ENCODE measurements around the gene BBOF1.
A peak's percentile ranks its signal among the peaks of the same experiment; 100 is the strongest.
"Not testable (repeated sequence)": the region's sequence is repeated elsewhere in the genome, so short reads cannot be mapped to it uniquely, and the experiment has no call there.

BBOF1 gene, protein sequence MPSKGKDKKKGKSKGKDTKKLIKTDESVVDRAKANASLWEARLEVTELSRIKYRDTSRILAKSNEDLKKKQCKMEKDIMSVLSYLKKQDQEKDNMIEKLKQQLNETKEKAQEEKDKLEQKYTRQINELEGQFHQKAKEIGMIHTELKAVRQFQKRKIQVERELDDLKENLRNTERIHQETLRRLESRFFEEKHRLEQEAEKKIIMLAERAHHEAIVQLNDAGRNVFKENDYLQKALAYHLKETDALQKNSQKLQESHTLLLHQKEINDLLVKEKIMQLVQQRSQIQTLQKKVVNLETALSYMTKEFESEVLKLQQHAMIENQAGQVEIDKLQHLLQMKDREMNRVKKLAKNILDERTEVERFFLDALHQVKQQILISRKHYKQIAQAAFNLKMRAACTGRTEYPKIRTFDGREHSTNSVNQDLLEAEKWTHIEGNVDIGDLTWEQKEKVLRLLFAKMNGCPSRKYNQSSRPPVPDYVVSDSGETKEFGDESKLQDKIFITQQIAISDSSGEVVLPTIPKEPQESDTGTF

DNA sequence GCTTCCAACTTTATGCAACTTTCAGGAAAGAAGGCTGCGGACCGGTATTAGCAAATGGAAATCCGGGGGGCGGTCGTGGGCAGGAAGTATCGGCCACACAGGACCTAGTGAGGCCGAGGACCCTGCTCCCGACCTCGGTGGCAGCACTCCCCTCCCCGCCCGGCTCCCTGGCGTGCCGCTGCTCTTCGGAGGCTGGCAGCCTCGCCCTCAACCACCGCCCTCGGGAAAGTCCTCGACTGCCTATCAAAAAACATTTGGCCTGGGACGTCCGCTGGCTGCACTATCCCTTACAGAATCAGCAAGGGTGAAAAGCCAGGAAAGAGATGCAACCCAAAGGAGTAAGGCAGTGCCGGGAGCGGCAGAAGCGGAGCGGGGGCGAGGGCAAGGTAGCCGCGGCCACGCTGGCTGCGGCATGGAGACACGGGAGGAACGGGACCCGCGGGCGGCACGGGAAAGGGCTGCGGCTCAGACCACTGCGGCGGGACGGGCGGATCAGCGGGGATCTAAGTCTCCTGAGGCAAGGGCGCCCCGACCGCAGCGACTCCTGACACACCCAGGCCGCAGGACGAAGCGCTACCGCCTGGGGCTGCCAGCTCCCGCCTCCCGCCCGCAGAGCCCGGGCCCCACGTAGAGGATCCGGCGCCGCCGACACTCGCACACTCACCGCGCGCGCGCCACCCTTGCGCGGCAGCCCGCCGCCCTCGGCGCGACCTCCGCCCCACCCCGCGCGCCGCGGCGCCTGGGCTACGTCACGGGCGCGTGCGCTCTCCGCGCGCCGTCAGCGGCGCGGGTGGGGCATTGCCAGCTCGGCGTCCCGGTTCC lies at the start of gene BBOF1, which contains the start of gene ENTPD5:
Gene BBOF1 (plus strand): TSS at position 764 of the 822 bp plus-strand sequence. CDS start 130 bp downstream, outside the sequence.
Gene ENTPD5 (minus strand): TSS at position 703 of the 822 bp plus-strand sequence. CDS start 31,186 bp downstream, outside the sequence.
- peak; percentile 62 to 64 for DNase-seq (ENCODE audit: low read depth in 2 of 2)

DNA sequence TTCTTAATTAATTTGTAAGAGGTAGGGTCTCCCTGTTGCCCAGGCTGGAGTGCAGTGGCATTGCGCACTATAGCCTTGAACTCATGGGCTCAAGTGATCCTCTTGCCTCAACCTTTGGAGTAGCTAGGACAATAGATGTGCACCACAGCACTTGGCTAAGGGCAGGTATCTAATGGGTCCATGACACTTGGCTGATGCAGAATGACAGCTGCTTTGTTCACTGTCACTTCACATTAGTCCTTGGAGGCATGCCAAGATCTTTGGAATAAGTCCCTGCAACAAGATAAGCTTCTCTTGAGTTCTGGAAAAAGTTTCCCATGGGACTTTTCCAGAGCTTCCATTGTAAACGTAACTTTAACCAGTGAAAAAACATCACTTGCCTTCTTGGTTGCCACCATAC lies 45.7 kb upstream of the BBOF1 start:
- DNase-seq (ENCODE audit: low read depth in 2 of 2) = no peak

DNA sequence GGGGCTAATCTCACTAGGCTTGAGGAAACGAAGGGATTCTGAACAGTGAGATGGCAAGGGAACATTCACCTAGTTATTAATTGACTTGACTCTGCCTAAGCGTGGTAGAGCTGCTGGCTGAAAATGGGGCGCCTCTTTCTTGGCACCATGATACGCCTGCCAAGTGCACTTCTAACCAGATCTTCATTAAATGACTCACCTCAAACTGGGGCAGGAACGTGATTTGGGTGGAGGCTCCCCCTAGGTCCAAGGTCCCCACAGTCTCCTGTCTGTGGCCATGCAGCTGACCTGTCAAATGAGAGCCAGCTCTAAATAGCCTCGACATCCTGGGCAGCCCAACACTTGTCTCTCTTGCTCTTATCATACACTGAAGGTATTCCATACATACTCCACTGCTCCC lies 43.0 kb upstream of the BBOF1 start:
- DNase-seq (ENCODE audit: low read depth in 2 of 2) = no peak

DNA sequence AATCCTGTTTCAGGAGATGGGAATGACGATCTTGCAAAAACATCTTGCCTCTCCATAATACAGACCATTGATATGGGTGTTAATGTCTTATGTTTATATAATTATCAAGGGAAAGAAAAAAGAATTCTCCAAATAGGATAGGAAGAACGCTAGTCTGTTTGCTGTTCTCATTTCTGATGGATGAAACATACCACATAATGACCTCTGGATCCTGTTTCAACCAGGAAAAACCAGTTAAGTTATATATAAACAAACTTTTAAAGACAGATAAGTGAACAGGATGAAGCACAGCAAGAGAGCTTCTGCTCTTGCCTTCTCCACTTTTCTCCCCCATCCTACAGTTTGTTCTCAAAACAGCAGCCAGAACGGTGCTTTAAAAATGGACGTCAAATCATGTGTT lies 41.3 kb upstream of the BBOF1 start:
- no peak for DNase-seq (ENCODE audit: low read depth in 2 of 2)

DNA sequence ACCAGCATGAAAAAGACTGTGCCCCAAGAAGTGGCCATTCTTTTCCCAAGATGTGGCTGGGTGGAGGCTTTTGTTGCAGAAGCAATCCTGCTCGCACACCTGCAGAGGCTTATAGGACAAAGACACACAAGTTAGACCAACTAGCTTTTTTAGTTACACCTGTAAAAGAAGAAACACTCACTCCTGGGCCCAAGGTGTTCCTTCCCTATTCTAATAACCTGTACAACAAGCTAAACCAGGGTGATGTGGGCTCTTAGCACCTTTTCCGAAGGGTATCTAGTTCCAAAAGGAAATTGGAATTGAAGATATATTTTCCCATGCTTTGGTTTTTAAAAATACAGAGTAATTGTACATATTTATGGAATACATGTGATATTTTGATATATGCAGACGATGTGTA lies 31.1 kb upstream of the BBOF1 start:
- no peak for DNase-seq (ENCODE audit: low read depth in 2 of 2)

DNA sequence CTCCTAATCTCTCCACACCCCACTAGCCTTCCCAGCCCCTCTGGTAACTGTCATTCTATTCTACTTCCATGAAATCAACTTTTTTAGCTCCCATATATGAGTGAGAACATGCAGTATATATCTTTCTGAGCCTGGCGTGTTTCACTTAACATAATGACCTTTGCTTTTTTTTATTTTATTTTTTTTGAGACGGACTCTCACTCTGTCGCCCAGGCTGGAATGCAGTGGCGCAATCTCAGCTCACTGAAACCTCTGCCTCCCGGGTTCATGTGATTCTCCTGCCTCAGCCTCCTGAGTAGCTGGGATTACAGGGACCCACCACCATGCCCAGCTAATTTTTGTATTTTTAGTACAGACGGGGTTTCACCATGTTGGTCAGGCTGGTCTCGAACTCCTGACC lies 30.5 kb upstream of the BBOF1 start:
- not testable (repeated sequence) for DNase-seq (ENCODE audit: low read depth in 2 of 2)

DNA sequence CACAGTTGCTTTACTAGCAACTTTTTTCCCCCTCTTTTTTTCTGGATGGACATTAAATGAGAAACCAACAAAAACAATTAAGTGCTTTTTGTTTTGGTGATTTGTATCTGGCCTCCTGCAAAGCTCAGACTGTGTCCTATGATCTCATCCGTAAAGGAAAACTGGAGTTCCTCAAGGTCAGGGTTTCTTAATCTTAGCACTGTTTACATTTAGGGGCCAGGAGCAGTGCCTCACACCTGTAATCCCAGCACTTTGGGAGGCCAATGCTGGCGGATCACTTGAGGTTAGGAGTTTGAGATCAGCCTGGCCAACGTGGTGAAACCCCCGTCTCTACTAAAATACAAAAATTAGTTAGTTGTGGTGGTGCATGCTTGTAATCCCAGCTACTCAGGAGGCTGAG lies 28.1 kb upstream of the BBOF1 start:
- DNase-seq (ENCODE audit: low read depth in 2 of 2) = no peak

DNA sequence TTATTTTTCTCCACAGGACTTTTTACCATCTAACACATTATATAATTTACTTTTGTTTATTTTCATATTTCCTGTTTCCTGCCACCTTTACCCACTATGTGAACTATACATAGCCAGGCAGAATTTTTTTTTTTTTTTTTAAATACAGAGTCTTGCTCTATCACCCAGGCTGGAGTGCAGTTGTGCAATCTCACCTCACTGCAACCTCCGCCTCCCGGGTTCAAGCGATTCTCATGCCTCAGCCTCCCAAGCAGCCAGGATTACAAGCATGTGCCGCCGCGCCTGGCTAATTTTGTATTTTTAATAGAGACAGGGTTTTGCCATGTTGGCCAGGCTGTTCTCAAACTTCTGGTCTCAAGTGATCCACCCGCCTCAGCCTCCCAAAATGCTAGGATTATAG lies 24.2 kb upstream of the BBOF1 start:
- DNase-seq (ENCODE audit: low read depth in 2 of 2) = not testable (repeated sequence)

DNA sequence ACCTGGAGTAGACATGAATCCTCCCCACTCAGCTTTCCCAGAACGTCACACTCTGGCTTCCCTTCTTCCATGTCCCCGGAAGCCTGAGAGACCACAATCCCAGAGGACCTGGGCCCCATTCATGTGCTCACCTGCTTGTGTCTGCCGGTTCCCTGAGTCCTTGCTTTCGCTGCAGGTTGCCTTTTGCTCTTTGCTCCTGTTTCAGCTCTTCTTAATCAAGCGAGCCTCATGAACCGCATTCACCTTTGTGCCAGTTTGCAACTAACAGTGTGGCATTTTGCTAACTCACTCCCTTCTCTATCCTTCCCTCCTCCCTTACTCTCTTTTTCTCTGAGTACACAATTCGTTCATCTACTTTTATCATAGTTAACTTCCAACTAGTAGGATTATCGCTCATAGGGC lies 23.2 kb upstream of the BBOF1 start:
- no peak for DNase-seq (ENCODE audit: low read depth in 2 of 2)

DNA sequence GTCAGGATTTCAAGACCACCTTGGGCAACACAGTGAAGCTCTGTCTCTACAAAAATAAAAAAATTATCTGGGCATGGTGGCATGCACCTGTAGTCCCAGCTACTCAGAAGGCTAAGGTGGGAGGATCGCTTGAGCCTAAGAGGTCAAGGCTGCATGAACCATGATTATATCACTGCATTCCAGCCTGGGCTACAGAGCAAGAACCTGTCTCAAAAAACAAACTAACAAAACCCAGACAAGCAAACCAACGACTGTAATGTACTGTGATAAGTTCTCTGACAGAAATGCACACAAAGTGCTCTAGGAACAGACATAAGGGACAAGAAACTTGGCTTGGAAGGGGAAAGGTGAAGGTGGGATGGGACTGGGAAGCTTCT lies 22.4 kb upstream of the BBOF1 start:
- DNase-seq (ENCODE audit: low read depth in 2 of 2) = no peak

DNA sequence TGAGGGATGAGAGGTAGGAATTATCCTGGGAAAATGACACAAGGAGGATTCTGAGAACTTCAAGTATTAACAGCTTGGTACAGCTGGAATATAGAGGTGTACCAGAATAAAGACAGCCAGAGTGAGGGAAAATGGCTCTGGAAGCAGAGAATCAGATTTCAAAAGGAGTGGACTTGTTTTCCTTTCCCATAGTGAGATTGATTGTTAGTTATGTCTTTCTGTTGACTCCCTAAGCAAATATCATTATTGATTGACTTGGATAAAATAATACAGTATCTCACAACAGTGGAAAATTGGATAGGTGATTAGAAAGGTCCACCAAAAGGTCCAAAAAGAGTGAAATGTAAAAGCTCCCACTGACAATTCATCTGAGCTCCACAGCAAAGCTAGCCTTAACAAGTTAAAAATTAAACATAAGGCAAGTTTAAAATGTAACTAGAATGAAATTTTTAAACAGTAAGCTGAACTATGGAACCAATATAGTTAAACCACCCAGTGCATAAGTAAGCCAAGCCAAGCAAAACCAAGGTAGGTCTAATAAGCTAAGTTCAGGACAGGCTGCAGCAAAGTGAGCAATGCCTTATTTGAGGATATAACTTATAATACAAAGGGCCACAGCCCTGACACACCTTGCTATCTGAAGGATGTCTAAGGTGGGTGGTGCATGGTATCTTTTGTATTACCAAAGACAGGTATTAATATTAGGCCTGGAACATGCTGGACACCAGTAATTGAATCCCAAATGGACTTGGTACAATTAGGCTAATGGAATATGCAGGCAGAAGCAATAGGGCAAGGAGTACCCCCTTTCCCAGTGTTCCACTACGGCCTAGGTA lies 21.8 kb upstream of the BBOF1 start:
- DNase-seq (ENCODE audit: low read depth in 2 of 2) = no peak

DNA sequence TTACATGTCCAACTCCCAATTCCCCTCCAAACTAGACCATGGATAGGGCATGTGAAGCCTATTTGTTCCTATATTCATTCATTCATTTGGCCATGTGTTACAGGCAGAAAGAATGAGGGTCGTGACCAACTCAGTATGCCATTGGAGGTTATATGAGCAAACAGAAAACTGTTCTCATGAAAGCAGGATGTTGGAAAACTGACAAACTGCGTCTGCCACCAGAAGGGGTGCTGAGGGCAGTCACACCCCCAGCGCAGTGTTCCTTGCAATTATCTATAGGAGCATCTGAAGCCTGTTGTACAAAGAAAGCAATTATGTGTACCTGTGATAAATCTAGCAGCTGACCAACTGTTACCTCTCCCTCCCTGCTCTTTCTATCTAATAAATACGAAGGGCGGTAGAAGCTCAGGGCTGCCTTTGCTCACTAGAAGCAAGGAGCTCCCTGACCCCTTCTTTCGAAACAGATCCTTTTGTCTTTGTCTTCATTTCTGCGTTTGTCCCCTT lies 21.2 kb upstream of the BBOF1 start:
- no peak for DNase-seq (ENCODE audit: low read depth in 2 of 2)

DNA sequence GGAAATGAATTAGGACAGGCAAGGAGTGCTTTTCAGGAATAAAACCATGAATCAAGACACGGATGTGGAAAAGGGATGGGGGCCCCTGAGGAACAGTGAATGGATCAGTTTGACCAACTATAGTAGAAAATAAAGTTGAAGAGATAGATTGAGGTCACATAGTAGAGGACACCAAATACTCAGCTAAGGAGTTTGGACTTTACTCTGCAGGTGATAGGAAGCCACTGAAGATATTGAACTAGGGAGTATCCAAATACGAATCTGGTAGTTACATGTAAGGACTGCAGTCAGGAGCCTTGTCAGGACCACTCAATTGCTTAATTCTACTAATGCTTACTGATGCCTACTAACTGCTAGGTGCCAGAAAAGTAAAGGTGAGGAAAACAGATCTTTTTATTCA lies 20.4 kb upstream of the BBOF1 start:
- no peak for DNase-seq (ENCODE audit: low read depth in 2 of 2)

DNA sequence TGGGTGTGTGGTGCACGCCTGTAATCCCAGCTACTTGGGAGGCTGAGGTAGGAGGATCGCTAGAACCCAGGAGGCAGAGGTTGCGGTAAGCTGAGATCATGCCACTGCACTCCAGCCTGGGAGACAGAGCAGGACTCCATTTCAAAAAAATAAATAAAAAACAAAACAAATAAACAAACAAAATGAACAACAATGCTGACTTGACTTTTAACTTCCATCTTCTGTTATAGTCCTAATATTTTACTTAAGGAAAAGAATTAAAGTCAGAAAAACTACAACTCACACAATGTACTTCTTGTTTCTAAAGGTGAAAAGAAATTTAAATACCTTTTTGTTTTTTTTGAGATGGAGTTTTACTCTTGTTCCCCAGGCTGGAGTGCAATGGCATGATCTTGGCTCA lies 13.5 kb upstream of the BBOF1 start:
- not testable (repeated sequence) for DNase-seq (ENCODE audit: low read depth in 2 of 2)

DNA sequence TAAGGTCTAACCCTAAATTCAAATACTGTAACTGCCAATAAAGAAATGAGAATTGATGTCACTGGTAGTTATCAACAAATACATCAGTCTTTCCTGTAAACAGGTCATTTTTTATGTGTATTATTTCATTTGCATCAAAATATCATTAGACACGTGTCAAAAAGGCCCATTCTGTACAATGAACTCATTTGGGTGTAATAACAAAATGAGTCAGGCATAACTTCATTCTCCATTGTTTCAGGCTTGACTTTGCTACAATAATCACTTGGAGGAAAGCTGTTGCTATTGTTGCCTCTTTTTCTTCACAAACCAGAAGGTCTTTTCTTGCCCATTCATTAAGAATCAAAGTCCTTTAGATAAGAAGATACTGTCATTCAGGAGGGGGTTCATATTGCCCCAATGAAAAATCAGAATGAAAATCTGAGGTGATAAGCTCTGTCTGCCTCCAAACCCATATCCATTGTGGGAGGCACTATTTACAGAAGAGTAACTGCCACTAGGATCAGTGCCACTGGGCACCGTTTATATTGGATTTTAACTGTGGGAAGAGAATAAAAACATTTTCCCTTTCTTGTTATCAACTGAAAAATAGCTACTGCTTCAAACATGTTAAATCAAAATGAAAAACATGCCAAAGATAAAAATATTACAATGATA lies 10.2 kb upstream of the BBOF1 start:
- DNase-seq (ENCODE audit: low read depth in 2 of 2) = no peak

DNA sequence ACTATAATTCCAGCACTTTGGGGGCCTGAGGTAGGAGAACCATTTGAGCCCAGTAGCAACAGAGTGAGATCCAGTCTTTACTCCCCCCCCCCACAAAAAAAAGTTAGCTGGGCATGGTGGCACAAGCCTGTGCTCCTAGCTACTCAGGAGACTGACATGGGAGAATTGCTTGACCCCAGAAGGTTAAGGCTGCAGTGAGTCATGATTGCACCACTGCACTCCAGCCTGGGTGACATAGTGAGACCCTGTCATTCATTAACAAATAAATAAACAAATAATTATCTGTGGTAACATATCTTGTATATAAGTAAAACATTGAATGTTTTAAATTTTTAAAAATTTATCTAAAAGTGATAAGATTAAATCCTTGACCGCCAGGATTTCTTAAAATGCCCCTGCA lies 4.8 kb upstream of the BBOF1 start:
- no peak for DNase-seq (ENCODE audit: low read depth in 2 of 2)

DNA sequence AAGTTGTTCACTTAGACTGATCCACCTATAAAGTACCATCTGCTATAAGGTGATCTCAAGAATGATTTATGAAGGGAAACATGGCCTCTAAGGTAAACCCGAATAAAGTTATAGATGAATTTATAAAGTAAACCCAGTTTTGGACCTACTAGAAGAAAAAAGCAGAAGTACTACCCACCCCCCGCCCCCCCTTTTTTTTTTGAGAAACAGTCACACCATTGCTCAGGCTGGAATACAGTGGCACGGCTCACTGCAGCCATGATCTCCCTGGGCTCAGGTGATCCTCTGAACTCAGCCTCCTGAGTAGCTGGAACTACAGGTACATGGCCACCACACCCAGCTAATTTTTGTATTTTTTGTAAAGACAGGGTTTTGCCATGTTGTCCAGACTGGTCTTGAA lies 4.0 kb upstream of the BBOF1 start:
- no peak for DNase-seq (ENCODE audit: low read depth in 2 of 2)

DNA sequence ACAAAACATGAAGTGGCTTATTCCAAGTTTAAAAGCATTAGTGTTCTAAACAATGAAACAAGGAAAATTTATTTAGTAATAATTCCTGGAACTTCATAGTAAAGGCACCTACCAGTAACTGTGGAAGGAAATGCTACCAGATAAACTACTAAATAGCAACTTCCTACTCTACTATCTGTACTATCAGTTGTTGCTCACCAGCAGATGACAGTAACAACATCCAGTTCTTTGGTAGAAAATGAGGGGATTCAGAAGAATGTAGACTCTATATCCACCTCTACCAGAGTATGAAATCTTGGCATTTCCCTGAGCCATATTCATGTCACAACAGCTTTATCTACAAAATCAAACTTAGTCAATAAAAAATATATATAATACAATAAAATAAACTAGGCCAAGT lies 3.2 kb upstream of the BBOF1 start:
- no peak for DNase-seq (ENCODE audit: low read depth in 2 of 2)

DNA sequence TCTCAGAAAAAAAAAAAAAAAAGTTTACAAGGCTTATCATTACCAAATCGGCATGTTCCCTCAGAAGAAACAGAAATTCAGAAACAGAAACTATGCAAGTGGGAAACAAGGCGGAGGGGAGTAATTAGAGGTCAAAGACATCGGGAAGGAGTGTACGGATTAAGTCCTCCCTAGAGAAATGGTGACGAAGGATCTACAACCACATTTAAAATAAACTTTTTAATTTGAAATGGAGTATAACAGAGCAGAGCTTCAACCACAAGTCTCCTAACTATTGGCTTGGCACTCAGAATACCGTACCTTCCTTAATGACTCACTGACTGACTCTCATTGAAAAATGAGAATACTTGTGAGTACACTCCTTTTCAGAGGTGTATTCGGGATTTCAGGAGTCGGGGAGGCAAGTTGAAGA lies 969 bp upstream of the BBOF1 start:
- DNase-seq (ENCODE audit: low read depth in 2 of 2) = peak; percentile 41 to 49

DNA sequence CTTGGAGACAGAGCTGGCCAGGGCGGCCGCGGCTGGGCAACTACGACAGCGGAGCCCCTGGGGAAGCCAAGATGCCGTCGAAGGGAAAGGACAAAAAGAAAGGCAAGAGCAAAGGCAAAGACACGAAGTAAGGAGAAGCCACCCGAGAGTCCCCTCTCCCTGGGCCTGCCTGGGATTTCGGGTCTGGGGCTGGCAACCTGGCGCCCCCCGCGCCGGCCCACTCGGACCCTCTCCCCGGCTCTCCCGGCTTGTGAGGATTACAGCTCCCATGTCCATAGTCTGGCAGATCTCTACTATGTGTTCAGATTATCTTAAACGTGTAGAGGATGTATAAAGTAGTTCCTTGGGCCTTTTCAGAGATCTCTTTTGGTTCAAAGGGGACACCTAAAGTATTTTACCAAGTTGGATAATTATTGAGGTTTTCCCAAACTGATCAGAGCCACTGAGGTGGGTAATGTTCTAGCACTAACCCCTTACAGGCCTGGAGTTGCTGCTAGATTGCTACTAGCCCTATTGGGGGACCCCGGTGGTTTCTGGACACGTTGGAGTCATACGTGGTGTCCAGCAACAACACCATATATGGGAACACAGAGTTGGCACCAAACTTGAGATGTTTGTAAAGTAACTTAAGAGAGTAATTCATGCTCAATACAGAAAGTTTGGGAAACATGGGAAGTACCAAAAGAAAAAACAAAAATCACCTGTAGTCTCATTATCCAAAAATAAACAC lies 424 bp downstream of the BBOF1 start:
- peak in 1 of 2 experiments; percentile 16 for DNase-seq (ENCODE audit: low read depth in 2 of 2)
